HAP-1 (cell line): Measurements from ENCODE around the gene OPN4.

ENCODE experiments used
- DNase-seq, 2 experiments: peaks; one replicate each; pipeline ENCODE4 v3.0.0-alpha.2; 2016 to 2020; ENCODE audit warnings: low spot score in 2 of 2
- H3K27me3 ChIP-seq: fragments of 250-450 bp; sonication (Bioruptor Pico); 2 replicates; pipeline ENCODE4 v1.5.1; 2020; ENCODE audit warnings: low read depth, mild to moderate bottlenecking, moderate library complexity
- H3K36me3 ChIP-seq: fragments of 250-450 bp; sonication (Bioruptor Pico); replicated peaks from 2 replicates; pipeline ENCODE4 v1.5.1; 2020; ENCODE audit warnings: mild to moderate bottlenecking
- H3K4me1 ChIP-seq: fragments of 250-450 bp; sonication (Bioruptor Pico); 2 replicates; pipeline ENCODE4 v1.5.1; 2020; ENCODE audit warnings: mild to moderate bottlenecking
- H3K4me3 ChIP-seq: fragments of 250-450 bp; sonication (Bioruptor Pico); 2 replicates; pipeline ENCODE4 v1.5.1; 2020; ENCODE audit warnings: mild to moderate bottlenecking, moderate library complexity
- H3K9me3 ChIP-seq: fragments of 250-450 bp; sonication (Bioruptor Pico); 2 replicates; pipeline ENCODE4 v1.5.1; 2020; ENCODE audit warnings: mild to moderate bottlenecking, moderate library complexity
- in situ Hi-C: fragments of 300-500 bp; cut with MboI; formaldehyde crosslinking; loops from 3 replicates; pipeline ENCODE4 v1.14.3; 2020; ENCODE audit warnings: low sequenced_read_pairs, inconsistent platforms, mixed read lengths

The OPN4 gene

DNA sequence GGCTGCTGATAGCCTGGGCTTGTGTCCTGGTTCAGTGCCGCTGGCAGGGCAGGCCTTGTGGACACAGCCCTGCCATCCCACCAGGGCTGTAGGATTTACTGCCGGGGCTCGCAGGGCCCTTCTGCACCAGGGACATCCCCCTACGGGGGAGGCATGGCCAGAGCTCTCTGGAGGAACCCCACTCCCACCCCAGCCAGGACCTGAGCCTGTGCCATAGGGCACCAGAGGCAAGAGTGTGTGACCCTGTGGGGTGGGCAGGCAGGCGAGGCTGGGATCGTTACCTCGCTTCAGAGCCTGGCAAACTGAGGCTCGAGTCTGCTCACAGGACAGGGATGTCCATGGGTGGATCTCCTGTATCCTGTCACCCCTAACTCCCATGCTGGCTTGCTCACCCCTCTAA is 16.5 kb downstream of the OPN4 start:
- no peak for DNase-seq
- Histone ChIP-seq H3K27me3 (no peaks in the 10 kb centered on the region), H3K4me1 (peaks cover 9% of the 10 kb centered on the region), H3K4me3 (no peak overlapping the region), H3K36me3 (no peaks in the 10 kb centered on the region), H3K9me3 (no peaks in the 10 kb centered on the region)
- in situ Hi-C loops, result no loop called here

DNA sequence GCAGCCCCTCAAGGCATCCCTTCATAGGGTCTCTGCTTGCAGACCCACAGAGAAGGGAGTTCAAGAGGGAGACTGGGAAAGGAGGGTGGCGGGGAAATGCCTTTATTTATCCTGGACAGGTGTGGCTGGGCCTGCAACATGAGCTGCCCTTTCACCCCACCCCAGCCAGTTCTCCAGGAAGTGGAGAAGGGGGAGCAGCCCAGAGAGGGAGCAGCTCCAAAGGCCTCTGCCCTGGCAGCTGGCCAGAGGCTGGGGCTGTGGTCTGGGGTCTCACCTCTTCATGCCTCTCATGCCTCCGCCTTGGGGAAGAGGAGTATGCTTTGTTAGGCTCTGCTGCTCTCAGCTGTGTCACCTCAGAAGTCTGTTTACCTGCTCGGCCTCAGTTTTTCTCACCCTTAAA is 17.1 kb downstream of the OPN4 start:
- no peaks in the 10 kb centered on the region for H3K9me3 ChIP-seq
- no peaks in the 10 kb centered on the region for H3K27me3 ChIP-seq
- no peaks in the 10 kb centered on the region for H3K36me3 ChIP-seq
- no peak overlapping the region for H3K4me3 ChIP-seq
- peaks cover 9% of the 10 kb centered on the region for H3K4me1 ChIP-seq
- DNase-seq, result no peak
- in situ Hi-C loops, result no loop called here

- in situ Hi-C loops, result no loop called here
- Histone ChIP-seq H3K4me3 (no peak overlapping the region), H3K36me3 (no peaks in the 10 kb centered on the region), H3K27me3 (no peaks in the 10 kb centered on the region), H3K4me1 (peaks cover 9% of the 10 kb centered on the region), H3K9me3 (no peaks in the 10 kb centered on the region)
- no peak for DNase-seq
These were observed 17.8 kb downstream of the OPN4 start for GRCh38 chr10:86671985-86672710.

DNA sequence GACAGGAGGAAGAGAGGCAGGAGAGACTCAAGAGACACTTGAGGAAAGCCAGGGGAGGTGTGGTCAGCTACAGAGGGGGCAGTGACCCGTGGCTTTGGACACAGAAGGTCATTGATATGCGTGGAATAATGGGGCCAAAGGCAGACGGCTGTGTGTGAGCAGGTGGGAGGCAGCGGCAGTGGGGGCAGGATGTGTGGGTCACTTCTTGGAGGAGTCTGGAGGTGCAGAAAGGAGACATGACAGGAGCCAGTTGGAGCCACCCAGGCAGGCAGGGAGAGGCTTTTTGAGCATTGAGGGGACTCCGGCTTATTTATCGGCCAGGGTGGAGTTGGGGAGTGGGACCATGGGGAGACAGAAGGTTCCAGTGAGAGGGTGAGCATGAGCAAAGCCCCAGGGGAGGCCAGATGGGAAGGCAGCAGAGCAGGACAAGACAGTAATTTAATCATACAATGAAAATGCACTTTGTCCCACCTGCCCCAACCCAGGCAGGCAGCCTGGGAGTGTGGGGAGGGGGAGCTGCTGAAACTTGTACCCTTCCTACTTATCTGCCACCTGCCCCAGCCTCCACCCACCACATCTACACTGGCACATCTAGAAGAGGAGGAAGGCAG is 19.0 kb downstream of the OPN4 start:
- in situ Hi-C loops, result no loop called here
- H3K4me1 ChIP-seq, result peaks cover 9% of the 10 kb centered on the region
- no peaks in the 10 kb centered on the region for H3K9me3 ChIP-seq
- no peaks in the 10 kb centered on the region for H3K27me3 ChIP-seq
- DNase-seq, result no peak
- no peak overlapping the region for H3K4me3 ChIP-seq
- H3K36me3 ChIP-seq, result no peaks in the 10 kb centered on the region

DNA sequence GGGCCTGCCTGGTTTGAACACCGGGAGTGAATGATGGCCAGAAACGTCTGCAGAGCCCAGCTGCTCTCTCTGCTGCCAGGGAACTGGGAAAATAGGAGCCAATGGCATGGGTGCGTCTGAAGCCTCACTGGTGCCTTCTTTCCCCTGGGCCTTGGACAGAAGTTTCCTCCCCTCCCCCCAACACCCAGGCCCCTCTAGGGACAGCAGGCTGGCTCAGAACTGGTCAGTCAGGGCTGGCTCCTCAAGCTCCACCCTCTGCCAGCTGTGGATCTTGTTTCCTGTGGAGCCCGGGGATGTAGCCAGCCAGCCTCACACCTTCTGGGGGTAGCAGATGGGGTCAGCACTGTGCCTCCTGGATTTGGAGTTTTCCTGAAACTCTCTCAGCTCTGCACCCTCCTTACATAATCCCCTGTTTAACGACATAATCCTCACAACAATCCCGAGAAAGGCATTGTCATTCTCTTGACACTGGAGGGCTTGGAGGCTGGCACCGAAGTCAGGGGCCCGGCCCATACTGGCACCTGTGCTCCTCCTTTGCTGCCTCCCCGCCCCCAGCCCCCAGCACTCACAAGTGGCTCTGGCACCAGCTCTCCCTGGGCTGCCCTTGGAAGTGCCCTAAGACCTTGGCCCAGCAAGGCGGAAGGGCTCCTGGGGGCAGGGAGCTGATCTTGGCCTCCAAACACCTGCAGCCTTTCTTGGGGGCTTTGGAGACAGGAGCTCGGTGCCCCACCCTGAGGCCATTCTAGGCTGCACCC is 19.7 kb downstream of the OPN4 start:
- Histone ChIP-seq H3K27me3 (no peaks in the 10 kb centered on the region), H3K9me3 (no peaks in the 10 kb centered on the region), H3K36me3 (no peaks in the 10 kb centered on the region), H3K4me3 (no peak overlapping the region), H3K4me1 (peaks cover 9% of the 10 kb centered on the region)
- in situ Hi-C loops, result no loop called here
- peak; percentile 42 to 59 for DNase-seq

GRCh38 chr10:86674912-86675311 is 20.6 kb downstream of the OPN4 start:
- in situ Hi-C loops, result no loop called here

DNA sequence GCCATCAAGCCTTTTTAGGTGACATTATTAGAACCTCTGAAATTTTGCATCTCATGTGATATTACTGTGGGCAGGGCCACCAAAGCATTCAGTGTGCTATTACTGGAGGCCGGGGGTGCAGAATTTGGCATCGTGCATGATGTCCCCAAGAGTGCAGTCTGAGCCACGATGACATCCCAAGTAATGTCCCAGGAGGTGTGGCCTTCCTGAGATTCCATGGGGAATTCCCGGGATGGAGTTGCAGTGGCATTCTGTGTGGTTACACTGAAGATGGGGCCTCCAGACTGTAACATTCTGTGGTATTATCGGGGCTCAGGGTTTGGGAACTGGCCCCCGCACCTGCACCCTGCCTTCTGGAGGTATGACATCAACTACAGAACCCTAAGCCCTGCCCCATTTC is 23.0 kb downstream of the OPN4 start:
- Histone ChIP-seq H3K9me3 (no peaks in the 10 kb centered on the region), H3K4me1 (peaks cover 9% of the 10 kb centered on the region), H3K36me3 (no peaks in the 10 kb centered on the region), H3K4me3 (no peak overlapping the region), H3K27me3 (no peaks in the 10 kb centered on the region)
- DNase-seq, result no peak
- in situ Hi-C loops, result no loop called here

More at GRCh38 chr10:86674912-86675311, 20.6 kb downstream of the OPN4 start:
- no peak overlapping the region for H3K4me3 ChIP-seq
- H3K9me3 ChIP-seq, result no peaks in the 10 kb centered on the region
- H3K4me1 ChIP-seq, result peaks cover 9% of the 10 kb centered on the region
- no peaks in the 10 kb centered on the region for H3K27me3 ChIP-seq
- no peaks in the 10 kb centered on the region for H3K36me3 ChIP-seq
- DNase-seq, result no peak

DNA sequence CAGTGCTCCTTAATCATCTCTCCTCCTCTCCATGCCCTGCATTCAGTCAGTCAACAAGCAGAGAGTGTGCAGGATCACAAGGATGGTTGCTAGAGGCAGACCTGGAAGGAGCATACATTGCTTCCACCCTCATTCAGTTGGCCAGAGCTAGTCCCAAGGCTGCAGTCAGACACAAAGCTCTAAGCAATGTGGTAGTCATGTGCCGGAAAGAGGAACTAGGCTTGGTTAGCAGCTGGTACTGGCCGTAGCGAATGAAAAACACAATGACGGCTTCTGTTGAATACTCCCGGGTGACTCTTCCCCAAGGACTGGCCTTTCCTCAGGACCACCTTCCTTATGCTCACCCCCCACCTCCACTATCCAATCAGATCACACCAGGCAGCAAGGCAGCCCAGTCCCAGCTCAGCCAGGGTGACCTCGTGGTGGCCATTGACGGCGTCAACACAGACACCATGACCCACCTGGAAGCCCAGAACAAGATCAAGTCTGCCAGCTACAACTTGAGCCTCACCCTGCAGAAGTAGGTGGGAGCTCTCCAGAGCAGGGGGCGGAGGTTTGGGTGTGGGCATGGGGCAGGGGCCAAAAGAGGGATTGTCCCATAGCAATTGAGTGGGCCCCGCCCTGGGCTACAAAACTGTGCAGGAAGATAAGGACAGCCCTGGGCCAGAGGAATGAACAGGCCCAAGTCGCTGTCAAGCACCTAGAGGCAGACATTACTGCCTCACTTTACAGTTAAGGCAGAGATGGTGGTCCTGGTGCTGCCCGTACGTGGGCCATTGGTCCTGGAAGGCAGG is 24.8 kb downstream of the OPN4 start:
- in situ Hi-C loops, result no loop called here

DNA sequence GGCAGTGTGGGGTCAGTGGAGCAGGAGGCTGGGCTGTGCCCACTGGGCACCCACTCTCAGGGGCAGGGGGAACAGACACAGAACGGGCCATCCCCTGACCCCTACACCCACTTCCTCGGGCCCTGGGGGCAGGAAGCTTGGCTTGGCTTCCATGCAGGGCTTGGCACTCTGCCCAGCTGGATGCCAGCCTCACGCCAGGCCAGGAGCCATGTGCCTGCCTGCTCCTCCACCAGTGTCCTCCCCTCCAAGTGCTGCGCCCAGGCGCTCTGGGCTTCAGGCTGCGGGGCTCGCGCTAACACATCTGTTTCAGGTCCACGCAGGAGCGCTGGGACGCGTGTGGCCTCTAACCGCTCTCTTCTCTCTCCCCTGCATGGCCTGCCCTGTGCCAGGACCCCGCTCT is 26.7 kb downstream of the OPN4 start:
- no peak for DNase-seq
- in situ Hi-C loops, result no loop called here
- H3K4me1 ChIP-seq, result no peaks in the 10 kb centered on the region
- H3K4me3 ChIP-seq, result no peak overlapping the region
- no peaks in the 10 kb centered on the region for H3K27me3 ChIP-seq
- no peaks in the 10 kb centered on the region for H3K9me3 ChIP-seq
- no peaks in the 10 kb centered on the region for H3K36me3 ChIP-seq

More for the DNA sequence above, 24.8 kb downstream of the OPN4 start:
- Histone ChIP-seq H3K36me3 (no peaks in the 10 kb centered on the region), H3K4me1 (peaks cover 2% of the 10 kb centered on the region), H3K4me3 (no peak overlapping the region), H3K9me3 (no peaks in the 10 kb centered on the region), H3K27me3 (no peaks in the 10 kb centered on the region)
- DNase-seq, result no peak

GRCh38 chr10:86681722-86682386 is 27.5 kb downstream of the OPN4 start:
- Histone ChIP-seq H3K4me1 (no peaks in the 10 kb centered on the region), H3K36me3 (no peaks in the 10 kb centered on the region), H3K27me3 (no peaks in the 10 kb centered on the region), H3K9me3 (no peaks in the 10 kb centered on the region), H3K4me3 (no peak overlapping the region)
- no peak for DNase-seq
- in situ Hi-C loops, result no loop called here

DNA sequence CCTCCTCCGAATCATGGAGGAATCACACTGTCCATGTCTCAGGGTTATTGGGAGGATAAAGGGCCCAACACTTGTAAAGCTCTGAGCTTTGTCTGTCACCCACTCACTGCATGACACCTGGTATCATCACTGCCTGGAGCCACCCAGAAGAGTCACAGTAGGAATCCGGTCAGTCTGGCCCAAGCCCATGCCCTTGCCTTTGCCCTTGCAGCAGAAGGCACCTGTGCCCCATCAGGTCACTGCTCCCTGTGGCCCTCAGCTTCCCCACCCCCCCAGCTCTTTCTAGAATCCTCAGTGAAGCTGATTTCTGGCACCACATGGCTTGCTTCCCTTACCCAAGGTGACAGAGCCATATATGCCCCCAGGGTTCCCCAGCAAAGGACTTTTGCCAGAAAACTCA is 28.3 kb downstream of the OPN4 start:
- DNase-seq, result no peak
- Histone ChIP-seq H3K4me3 (no peak overlapping the region), H3K9me3 (no peaks in the 10 kb centered on the region), H3K27me3 (no peaks in the 10 kb centered on the region), H3K36me3 (no peaks in the 10 kb centered on the region), H3K4me1 (no peaks in the 10 kb centered on the region)
- in situ Hi-C loops, result no loop called here

DNA sequence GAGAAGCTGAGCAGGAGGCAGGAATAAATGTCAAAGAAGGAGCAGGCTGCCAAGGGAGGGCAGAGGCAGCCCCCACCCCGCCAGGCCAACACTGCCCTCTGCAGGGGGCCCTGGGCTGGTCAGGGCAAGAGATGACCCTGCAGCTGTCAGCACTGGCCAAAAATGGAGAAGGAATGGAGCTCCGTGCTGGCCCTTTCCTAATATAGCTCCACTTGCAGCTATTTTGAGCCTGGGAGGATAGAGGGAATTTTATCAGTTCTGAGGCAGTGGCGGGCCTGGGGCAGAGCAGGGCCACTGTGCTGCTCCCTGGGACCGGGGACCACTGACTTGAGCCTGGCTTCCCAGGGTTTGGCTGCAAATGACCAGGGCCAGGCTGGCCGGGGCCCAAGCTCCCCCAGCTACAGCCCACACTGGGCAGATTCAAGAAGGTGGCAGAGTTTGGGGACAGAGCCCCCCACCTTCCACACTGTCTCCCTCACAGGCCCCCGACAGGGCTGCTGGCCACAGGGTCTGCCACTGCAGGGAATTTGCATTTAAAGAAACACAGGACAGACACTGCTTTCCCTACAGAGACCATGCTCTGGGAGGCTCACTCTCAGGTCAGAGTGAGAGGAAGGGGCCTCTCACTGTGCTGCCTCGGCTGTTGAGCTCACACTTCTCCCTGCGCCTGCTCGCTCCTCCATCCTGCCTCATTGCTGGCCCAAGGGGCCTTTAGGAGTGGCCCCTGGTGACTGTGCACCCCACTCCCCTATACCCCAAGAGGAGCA is 30.2 kb downstream of the OPN4 start:
- Histone ChIP-seq H3K4me1 (no peaks in the 10 kb centered on the region), H3K9me3 (no peaks in the 10 kb centered on the region), H3K36me3 (no peaks in the 10 kb centered on the region), H3K4me3 (no peak overlapping the region), H3K27me3 (no peaks in the 10 kb centered on the region)
- DNase-seq, result peak in 1 of 2 experiments; percentile 58
- in situ Hi-C loops, result no loop called here

DNA sequence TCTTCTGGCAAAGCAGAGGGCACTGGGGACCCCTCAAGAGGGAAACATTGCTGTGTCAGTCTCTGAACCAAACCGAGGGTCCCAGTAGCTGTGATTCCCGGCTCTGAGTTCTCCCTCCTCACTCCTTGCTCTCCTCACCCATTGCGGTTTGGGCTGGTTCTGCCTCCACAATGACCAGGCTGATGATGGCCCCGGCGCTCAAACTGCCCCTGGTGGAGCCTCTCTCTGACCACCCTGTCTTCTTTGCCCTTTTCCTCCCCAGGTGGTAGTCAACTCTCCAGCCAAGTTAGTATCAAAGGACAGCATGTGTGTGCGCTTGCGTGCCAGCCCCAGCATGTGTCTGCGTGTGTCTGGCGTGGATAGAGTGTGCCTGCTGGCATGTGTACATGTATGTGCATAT is 31.1 kb downstream of the OPN4 start:
- DNase-seq, result no peak
- Histone ChIP-seq H3K27me3 (no peaks in the 10 kb centered on the region), H3K9me3 (no peaks in the 10 kb centered on the region), H3K36me3 (no peaks in the 10 kb centered on the region), H3K4me3 (no peak overlapping the region), H3K4me1 (no peaks in the 10 kb centered on the region)
- in situ Hi-C loops, result no loop called here
